ENCODE data around the gene PHAF1.

DNA sequence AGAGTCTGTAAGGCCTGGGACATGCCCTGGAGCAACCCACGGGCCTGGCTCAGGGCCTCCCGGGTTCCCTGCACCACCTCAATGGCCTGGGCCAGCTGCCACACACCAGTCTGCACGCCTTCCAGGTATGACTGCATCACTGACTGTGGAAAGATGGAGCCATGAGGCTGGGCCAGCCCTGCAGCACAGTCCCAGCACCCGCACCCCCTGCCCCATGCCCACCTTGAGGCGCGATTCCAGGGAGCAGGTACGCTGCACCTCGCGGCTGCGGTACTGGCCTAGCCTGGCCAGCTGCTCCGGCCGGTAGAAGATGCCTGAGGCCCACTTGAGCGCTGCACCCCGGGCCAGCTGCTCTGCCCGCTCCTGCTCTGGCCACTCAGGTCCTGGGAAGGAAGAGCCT lies 79.1 kb downstream of the PHAF1 start:
- no peak for TF ChIP-seq TAF1 (conservative IDR thresholded peaks at IDR 0.05)
- TF ChIP-seq, protein P1, sequence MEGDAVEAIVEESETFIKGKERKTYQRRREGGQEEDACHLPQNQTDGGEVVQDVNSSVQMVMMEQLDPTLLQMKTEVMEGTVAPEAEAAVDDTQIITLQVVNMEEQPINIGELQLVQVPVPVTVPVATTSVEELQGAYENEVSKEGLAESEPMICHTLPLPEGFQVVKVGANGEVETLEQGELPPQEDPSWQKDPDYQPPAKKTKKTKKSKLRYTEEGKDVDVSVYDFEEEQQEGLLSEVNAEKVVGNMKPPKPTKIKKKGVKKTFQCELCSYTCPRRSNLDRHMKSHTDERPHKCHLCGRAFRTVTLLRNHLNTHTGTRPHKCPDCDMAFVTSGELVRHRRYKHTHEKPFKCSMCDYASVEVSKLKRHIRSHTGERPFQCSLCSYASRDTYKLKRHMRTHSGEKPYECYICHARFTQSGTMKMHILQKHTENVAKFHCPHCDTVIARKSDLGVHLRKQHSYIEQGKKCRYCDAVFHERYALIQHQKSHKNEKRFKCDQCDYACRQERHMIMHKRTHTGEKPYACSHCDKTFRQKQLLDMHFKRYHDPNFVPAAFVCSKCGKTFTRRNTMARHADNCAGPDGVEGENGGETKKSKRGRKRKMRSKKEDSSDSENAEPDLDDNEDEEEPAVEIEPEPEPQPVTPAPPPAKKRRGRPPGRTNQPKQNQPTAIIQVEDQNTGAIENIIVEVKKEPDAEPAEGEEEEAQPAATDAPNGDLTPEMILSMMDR (IDR thresholded peaks at IDR 0.05; ENCODE audit: low read depth, low read length, missing input control): no peak
- no peak for TF ChIP-seq YY1 (IDR thresholded peaks at IDR 0.05)
- TF ChIP-seq JUND (IDR thresholded peaks at IDR 0.05): no peak
- TF ChIP-seq EGR1 (IDR thresholded peaks at IDR 0.05; ENCODE audit: low read depth in 2 of 2): no peak
- no peak for TF ChIP-seq RXRA (IDR thresholded peaks at IDR 0.05)
- TF ChIP-seq, protein P2, sequence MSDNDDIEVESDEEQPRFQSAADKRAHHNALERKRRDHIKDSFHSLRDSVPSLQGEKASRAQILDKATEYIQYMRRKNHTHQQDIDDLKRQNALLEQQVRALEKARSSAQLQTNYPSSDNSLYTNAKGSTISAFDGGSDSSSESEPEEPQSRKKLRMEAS (IDR thresholded peaks at IDR 0.05): no peak
- no peak for TF ChIP-seq RAD21 (IDR thresholded peaks at IDR 0.05)
- no peak for TF ChIP-seq GABPA (IDR thresholded peaks at IDR 0.05 in 1 of 2, conservative IDR thresholded peaks at IDR 0.05 in 1 of 2)
- TF ChIP-seq, protein P3, sequence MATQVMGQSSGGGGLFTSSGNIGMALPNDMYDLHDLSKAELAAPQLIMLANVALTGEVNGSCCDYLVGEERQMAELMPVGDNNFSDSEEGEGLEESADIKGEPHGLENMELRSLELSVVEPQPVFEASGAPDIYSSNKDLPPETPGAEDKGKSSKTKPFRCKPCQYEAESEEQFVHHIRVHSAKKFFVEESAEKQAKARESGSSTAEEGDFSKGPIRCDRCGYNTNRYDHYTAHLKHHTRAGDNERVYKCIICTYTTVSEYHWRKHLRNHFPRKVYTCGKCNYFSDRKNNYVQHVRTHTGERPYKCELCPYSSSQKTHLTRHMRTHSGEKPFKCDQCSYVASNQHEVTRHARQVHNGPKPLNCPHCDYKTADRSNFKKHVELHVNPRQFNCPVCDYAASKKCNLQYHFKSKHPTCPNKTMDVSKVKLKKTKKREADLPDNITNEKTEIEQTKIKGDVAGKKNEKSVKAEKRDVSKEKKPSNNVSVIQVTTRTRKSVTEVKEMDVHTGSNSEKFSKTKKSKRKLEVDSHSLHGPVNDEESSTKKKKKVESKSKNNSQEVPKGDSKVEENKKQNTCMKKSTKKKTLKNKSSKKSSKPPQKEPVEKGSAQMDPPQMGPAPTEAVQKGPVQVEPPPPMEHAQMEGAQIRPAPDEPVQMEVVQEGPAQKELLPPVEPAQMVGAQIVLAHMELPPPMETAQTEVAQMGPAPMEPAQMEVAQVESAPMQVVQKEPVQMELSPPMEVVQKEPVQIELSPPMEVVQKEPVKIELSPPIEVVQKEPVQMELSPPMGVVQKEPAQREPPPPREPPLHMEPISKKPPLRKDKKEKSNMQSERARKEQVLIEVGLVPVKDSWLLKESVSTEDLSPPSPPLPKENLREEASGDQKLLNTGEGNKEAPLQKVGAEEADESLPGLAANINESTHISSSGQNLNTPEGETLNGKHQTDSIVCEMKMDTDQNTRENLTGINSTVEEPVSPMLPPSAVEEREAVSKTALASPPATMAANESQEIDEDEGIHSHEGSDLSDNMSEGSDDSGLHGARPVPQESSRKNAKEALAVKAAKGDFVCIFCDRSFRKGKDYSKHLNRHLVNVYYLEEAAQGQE (IDR thresholded peaks at IDR 0.05): no peak
- TF ChIP-seq, protein P4, sequence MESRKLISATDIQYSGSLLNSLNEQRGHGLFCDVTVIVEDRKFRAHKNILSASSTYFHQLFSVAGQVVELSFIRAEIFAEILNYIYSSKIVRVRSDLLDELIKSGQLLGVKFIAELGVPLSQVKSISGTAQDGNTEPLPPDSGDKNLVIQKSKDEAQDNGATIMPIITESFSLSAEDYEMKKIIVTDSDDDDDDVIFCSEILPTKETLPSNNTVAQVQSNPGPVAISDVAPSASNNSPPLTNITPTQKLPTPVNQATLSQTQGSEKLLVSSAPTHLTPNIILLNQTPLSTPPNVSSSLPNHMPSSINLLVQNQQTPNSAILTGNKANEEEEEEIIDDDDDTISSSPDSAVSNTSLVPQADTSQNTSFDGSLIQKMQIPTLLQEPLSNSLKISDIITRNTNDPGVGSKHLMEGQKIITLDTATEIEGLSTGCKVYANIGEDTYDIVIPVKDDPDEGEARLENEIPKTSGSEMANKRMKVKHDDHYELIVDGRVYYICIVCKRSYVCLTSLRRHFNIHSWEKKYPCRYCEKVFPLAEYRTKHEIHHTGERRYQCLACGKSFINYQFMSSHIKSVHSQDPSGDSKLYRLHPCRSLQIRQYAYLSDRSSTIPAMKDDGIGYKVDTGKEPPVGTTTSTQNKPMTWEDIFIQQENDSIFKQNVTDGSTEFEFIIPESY (IDR thresholded peaks at IDR 0.05): no peak
- TF ChIP-seq FOXA1 (IDR thresholded peaks at IDR 0.05): no peak
